ENCODE measurements around the gene SMIM22. TPM values are rescaled to one million over a fixed set of nuclear protein-coding genes. Genes with fewer than 3 reads are reported as not detected.

SMIM22 gene
- polyA plus RNA-seq, 1 experiment, result not detected

GRCh38 chr16:4776141-4776705, 18.9 kb upstream of the SMIM22 start:
- no peaks in the 10 kb centered on the region for H3K9me3 ChIP-seq (ENCODE audit: control insufficient read depth, insufficient read depth, low read length)
- DNase-seq (ENCODE audit: low read depth, low spot score), result no peak
- CTCF ChIA-PET, result no interaction called here

GRCh38 chr16:4777339-4778049, 17.7 kb upstream of the SMIM22 start:
- H3K27ac ChIP-seq (ENCODE audit: low read depth, low read length), result no peak overlapping the region
- H3K27me3 ChIP-seq (ENCODE audit: control insufficient read depth, insufficient read depth, low read length), result no peaks in the 10 kb centered on the region
- CTCF ChIA-PET, result no interaction called here
- POLR2A ChIA-PET, result interaction anchor here (0.5 kb wide), 1 partner anchor 31 kb away, joined by 7 read pairs; no protein-coding TSS in a partner anchor
- no peak for TF ChIP-seq CTCF (IDR thresholded peaks at IDR 0.05; ENCODE audit: low read depth, low read length)
- no peak overlapping the region for H3K4me3 ChIP-seq (ENCODE audit: low read depth, low read length)
- no peaks in the 10 kb centered on the region for H3K9me3 ChIP-seq (ENCODE audit: control insufficient read depth, insufficient read depth, low read length)
- DNase-seq (ENCODE audit: low read depth, low spot score), result no peak

More at GRCh38 chr16:4776141-4776705, 18.9 kb upstream of the SMIM22 start:
- Histone ChIP-seq H3K4me3 (ENCODE audit: low read depth, low read length) (no peak overlapping the region), H3K27me3 (ENCODE audit: control insufficient read depth, insufficient read depth, low read length) (no peaks in the 10 kb centered on the region), H3K27ac (ENCODE audit: low read depth, low read length) (no peak overlapping the region)
- no peak for TF ChIP-seq CTCF (IDR thresholded peaks at IDR 0.05; ENCODE audit: low read depth, low read length)
- POLR2A ChIA-PET, result no interaction called here

- Histone ChIP-seq H3K27me3 (ENCODE audit: control insufficient read depth, insufficient read depth, low read length) (no peaks in the 10 kb centered on the region), H3K4me3 (ENCODE audit: low read depth, low read length) (no peak overlapping the region), H3K27ac (ENCODE audit: low read depth, low read length) (no peak overlapping the region), H3K9me3 (ENCODE audit: control insufficient read depth, insufficient read depth, low read length) (no peaks in the 10 kb centered on the region)
- DNase-seq (ENCODE audit: low read depth, low spot score), result no peak
- CTCF ChIA-PET, result interaction anchor here (0.5 kb wide), 1 partner anchor 35 kb away, joined by 5 read pairs; no protein-coding TSS in a partner anchor
- POLR2A ChIA-PET, result interaction anchor here (0.5 kb wide), 1 partner anchor 31 kb away, joined by 7 read pairs; no protein-coding TSS in a partner anchor
- no peak for TF ChIP-seq CTCF (IDR thresholded peaks at IDR 0.05; ENCODE audit: low read depth, low read length)
These were observed 17.1 kb upstream of the SMIM22 start for GRCh38 chr16:4778050-4778392.

DNA sequence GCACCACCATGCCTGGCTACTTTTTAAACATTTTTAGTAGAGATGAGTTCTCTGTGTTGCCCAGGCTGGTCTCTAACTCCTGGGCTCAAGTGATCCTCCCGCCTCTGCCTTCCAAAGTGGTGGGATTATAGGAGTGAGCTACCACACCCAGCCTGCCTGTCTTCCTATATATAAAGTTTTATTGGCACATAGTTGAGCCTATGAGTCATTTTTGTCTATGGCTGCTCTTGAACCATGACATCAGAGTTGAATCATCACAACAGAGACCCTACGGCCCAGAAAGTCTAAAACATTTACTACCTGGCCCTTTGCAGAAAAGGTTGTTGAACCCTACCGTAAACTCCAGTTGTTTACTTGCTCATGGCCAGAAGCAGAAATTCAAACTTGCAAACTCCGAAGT, 14.9 kb upstream of the SMIM22 start:
- ChIA-PET POLR2A (no interaction called here), CTCF (no interaction called here)
- no peak for DNase-seq (ENCODE audit: low read depth, low spot score)
- Histone ChIP-seq H3K9me3 (ENCODE audit: control insufficient read depth, insufficient read depth, low read length) (no peaks in the 10 kb centered on the region), H3K27ac (ENCODE audit: low read depth, low read length) (no peak overlapping the region), H3K27me3 (ENCODE audit: control insufficient read depth, insufficient read depth, low read length) (no peaks in the 10 kb centered on the region), H3K4me3 (ENCODE audit: low read depth, low read length) (no peak overlapping the region)
- no peak for TF ChIP-seq CTCF (IDR thresholded peaks at IDR 0.05; ENCODE audit: low read depth, low read length)

- no peak for TF ChIP-seq CTCF (IDR thresholded peaks at IDR 0.05; ENCODE audit: low read depth, low read length)
- CTCF ChIA-PET, result no interaction called here
- DNase-seq (ENCODE audit: low read depth, low spot score), result no peak
- Histone ChIP-seq H3K27ac (ENCODE audit: low read depth, low read length) (no peak overlapping the region), H3K4me3 (ENCODE audit: low read depth, low read length) (no peak overlapping the region), H3K27me3 (ENCODE audit: control insufficient read depth, insufficient read depth, low read length) (no peaks in the 10 kb centered on the region), H3K9me3 (ENCODE audit: control insufficient read depth, insufficient read depth, low read length) (no peaks in the 10 kb centered on the region)
- POLR2A ChIA-PET, result interaction anchor here (0.6 to 0.7 kb wide), 2 partner anchors 15 to 153 kb away, joined by 3 read pairs; no protein-coding TSS in a partner anchor
These were observed 11.8 kb upstream of the SMIM22 start for GRCh38 chr16:4783251-4783950.
